HepG2 (cell line): ENCODE results near the gene KRT7.

Experiments
- MTA3 ChIP-seq: sonication (generic); formaldehyde crosslinking; IDR thresholded peaks from 2 replicates; pipeline ENCODE4 v1.4.0; 2020; ENCODE audit warnings: missing genetic modification reagents
- TRIM24 ChIP-seq: sonication (generic); formaldehyde crosslinking; IDR thresholded peaks from 2 replicates; pipeline ENCODE4 v1.8.0; 2022; ENCODE audit warnings: mild to moderate bottlenecking, missing genetic modification reagents
- TF ChIP-seq, protein P1 (sequence below): sonication (generic); formaldehyde crosslinking; IDR thresholded peaks from 2 replicates; pipeline ENCODE4 v1.4.0; 2020; ENCODE audit warnings: missing genetic modification reagents, borderline replicate concordance

DNA sequence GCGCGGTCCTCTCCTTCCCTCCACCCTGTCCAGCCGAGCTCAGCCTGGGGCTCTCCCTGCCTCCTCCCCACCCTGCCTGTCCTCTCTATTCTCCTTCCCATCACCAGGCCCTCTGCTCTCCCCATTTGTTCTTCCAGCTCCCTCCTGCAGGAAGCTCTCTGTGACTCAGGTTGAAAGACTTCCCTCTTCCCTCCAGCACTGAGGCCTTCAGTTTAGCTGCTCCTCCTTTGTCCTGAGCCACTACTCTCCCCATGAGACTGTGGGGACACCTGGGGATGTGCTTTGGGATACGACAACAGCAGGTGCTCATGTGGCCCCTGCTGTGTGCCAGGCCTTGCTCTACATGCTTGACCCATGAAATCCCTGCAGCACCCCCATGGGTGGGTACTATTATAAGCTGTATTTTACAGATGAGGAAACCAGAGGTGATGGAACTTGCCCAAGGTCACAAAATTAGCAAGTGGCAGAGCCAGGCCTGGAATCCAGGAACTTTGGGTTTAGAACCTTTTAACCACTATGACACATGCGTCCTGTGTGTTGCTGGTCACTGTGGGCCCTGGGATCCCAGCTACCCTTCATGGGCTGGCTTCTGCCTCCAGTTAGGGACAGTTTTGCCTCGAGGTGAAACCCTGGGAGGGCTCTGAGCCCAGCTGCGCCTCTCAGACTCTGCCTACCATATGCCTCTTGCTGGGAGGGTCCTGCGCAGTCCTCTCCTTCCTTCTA, 46.8 kb upstream of the KRT7 start:
- TF ChIP-seq TRIM24 (CRISPR knock-in tag) (no peak), MTA3 (CRISPR knock-in tag) (no peak)
- TF ChIP-seq, protein P1, sequence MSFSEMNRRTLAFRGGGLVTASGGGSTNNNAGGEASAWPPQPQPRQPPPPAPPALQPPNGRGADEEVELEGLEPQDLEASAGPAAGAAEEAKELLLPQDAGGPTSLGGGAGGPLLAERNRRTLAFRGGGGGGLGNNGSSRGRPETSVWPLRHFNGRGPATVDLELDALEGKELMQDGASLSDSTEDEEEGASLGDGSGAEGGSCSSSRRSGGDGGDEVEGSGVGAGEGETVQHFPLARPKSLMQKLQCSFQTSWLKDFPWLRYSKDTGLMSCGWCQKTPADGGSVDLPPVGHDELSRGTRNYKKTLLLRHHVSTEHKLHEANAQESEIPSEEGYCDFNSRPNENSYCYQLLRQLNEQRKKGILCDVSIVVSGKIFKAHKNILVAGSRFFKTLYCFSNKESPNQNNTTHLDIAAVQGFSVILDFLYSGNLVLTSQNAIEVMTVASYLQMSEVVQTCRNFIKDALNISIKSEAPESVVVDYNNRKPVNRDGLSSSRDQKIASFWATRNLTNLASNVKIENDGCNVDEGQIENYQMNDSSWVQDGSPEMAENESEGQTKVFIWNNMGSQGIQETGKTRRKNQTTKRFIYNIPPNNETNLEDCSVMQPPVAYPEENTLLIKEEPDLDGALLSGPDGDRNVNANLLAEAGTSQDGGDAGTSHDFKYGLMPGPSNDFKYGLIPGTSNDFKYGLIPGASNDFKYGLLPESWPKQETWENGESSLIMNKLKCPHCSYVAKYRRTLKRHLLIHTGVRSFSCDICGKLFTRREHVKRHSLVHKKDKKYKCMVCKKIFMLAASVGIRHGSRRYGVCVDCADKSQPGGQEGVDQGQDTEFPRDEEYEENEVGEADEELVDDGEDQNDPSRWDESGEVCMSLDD (CRISPR knock-in tag) = no peak
